NCI-H1694 (cell line): ENCODE measurements around the gene KSR1.
"Not testable (repeated sequence)": the region's sequence is repeated elsewhere in the genome, so short reads cannot be mapped to it uniquely, and the experiment has no call there.

Experiments used
- DNase-seq: peaks from one replicate; lab custom pipeline; 2025; lab: John Stamatoyannopoulos, UW

The KSR1 gene

GRCh38 chr17:27454089-27454488 is 2.2 kb upstream of the KSR1 start:
- no peak for DNase-seq

- DNase-seq = peak; percentile 75
Measured at GRCh38 chr17:27455236-27455913, 873 bp upstream of the KSR1 start.

- DNase-seq = no peak
Measured at GRCh38 chr17:27456681-27457359, 572 bp downstream of the KSR1 start.

GRCh38 chr17:27457360-27457715 is 1.1 kb downstream of the KSR1 start:
- no peak for DNase-seq

GRCh38 chr17:27457731-27458523 is 1.7 kb downstream of the KSR1 start:
- DNase-seq = peak; percentile 74

DNA sequence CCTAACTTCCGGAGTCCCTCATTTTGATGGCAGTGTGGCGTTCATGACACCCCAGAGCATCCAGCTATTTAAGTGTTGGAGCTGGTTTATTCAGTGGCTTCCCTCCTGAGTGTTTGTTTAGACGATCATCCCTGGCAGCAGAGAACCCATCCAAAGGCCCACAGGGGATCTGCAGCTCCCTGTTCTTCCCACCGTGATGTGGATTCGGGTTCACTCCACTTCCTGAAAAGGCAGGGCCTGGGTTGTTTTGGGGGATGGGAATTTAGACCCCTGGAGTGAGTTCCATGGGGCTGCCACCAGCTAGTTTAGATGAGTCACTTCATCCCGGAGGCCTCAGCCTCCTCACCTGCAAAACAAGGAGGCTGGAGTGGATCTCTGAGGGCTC is 2.3 kb downstream of the KSR1 start:
- no peak for DNase-seq

DNA sequence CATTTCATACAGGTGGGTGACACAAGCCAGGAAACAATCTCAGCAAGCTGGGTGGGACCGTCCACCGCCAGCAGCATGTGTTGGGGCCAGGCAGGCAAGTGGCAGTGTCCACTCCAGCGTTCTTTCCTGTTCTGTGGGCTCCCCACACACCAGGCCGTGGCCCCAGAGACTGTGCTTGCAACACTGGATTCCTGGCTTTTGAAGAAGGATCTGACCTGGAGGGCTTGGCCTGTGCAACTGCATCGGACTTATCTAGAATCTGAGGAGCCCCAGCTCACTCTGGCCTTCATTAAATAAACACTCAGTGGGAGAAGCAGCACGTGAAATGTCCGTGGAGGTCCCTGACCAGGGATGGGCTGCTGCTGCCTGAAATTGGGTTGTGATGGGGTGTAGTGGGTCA is 3.2 kb downstream of the KSR1 start:
- DNase-seq = no peak

GRCh38 chr17:27460196-27460725 is 4.0 kb downstream of the KSR1 start:
- DNase-seq = no peak

GRCh38 chr17:27461192-27461859 is 5.1 kb downstream of the KSR1 start:
- DNase-seq = no peak

DNA sequence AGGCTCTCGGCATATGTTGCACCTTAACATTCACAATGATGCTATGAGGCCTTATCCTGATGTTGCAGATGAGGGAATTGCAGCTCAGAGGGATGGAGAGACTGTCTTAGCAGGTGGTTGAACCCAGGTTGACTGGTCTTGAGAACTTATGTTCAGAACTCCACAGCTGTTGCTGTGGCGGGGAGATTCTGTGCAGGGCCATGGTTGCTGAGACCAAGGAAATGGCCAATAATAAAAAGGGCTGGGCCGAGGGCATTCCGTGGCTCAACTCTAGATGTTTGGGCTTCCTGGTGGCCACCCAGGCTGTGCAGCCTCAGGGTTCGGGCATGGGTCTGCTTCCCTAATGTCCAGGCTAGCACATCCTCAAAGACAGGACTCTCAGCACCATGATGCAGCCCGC is 5.9 kb downstream of the KSR1 start:
- DNase-seq = no peak

- DNase-seq = no peak
Measured at GRCh38 chr17:27462714-27463113, 6.5 kb downstream of the KSR1 start.

DNA sequence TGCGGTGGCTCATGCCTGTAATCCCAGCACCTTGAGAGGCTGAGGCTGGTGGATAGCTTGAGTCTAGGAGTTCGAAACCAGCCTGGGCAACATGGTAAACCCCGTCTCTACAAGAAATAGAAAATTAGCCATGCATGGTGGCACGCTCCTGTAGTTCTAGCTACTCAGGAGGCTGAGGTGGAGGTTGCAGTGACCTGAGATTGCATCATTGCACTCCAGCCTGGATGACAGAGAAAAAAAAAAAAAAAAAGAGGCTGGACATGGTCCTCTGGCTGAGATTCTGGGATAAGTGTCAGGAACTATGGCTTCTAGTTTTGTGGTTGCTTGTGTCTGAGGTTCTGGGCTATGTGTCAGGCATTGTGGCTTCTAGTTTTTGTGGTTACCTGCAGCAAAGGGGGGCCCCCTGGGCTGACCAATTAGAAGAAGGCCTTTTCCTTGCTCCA is 7.0 kb downstream of the KSR1 start:
- DNase-seq = no peak

DNA sequence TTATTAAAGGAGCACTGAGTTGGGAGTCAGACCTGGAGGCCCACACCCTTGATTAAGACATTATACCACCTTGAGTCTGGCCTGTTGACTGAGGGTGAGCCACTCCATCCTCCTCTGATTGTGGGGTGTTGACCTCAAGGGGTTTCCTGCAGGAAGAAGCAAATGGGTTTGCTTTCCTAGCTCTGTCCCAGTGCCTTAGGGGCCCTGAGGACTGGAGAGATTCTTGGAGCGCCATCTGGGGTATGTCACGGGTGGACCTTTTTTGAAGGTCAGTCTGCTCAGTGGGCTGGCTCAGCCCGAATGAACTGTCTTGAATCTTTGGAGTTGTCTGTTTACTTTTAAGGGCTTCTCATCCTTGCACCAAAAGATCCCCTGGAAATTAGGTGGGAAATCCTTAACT is 7.8 kb downstream of the KSR1 start:
- not testable (repeated sequence) for DNase-seq

- no peak for DNase-seq
Measured at GRCh38 chr17:27464431-27464830, 8.2 kb downstream of the KSR1 start.

- DNase-seq = not testable (repeated sequence)
Measured at GRCh38 chr17:27465875-27466274, 9.6 kb downstream of the KSR1 start.

DNA sequence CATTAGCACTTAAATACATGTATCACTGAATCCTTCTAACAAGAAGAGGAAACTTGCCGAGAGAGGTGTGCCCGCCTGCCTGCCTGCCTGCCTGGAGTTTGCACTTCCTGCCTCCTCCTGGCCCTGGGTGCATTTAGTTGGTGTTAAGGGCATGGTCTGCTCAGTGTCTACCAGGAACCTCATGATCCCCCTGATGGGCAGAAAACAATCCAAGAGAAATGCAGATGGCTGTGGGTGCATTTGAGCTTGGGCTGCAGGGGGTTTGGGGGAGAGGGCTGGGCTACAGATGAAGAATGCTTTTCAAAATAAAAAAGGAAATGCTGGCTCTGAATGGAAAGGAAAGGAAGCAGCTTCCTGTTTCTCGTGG is 10.1 kb downstream of the KSR1 start:
- DNase-seq = no peak

- DNase-seq = no peak
Measured at GRCh38 chr17:27466743-27467375, 10.6 kb downstream of the KSR1 start.

- no peak for DNase-seq
Measured at GRCh38 chr17:27469256-27469655, 13.0 kb downstream of the KSR1 start.

GRCh38 chr17:27471321-27472269 is 15.3 kb downstream of the KSR1 start:
- no peak for DNase-seq

DNA sequence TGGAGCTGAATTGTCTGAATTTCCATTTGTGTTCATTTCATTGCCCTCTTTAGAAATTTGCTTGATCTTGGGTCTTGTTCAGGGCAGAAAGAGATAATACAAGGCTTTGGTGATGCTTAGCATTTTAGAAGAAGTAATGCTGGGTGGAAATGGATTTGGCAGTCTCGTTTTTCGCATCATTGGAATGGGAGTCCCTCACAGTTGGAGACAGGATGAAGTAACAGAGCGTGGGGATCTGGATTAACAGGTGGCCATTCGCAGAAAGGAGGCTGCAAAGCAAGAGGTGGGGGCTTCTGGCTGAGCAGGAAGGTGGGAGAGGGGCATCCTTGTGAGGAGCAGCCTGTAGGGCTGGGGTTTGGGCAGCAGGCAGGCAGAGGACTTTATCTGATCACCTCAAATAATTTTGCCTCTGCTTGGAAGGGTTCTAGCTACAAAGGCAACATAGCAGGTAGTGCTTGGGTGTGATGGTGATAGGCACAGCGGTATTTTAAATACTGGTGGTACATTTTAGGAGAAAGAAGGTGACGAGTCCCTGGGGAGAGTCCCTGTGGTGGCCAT is 17.0 kb downstream of the KSR1 start:
- no peak for DNase-seq
